Central memory CD4-positive, alpha-beta T cell (primary cell): ENCODE results near the gene TAS2R10.
"Not testable (repeated sequence)": the region's sequence is repeated elsewhere in the genome, so short reads cannot be mapped to it uniquely, and the experiment has no call there.

Experiments used
- DNase-seq: peaks from one replicate; pipeline ENCODE4 v3.0.0; 2022
- total RNA-seq, 3 experiments: gene quantifications; one replicate each; lab custom pipeline; 2026; lab: John Stamatoyannopoulos, UW

Gene TAS2R10
- total RNA-seq = 0.11 to 0.39 (median 0.16) reads per million in 3 experiments

DNA sequence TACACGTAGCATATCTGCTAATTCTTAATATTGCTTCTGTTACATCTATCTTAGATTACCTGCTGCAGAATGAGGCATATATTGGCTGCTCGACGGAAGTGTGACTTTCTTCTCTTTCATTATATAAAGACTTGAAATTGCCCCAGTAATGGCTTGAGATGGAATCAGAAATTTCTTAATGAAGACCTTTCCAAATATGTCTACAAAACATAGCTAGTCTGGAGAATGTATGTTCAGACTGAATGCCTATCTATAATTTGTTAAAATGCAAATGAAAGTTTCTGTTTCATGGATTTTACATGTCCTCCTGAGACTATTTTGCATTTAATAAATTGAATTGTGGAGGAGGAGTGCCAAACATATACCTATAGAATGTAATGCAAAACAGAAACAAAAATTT is at the start of gene TAS2R10:
Gene TAS2R10, minus strand, starts transcription at position 101 of the 400 bp plus-strand sequence. Its CDS starts 89 bp downstream, at position 12.
- no peak for DNase-seq

GRCh38 chr12:10873378-10873777 is 47.2 kb upstream of the TAS2R10 start:
- DNase-seq = no peak

GRCh38 chr12:10867381-10867780 is 41.2 kb upstream of the TAS2R10 start:
- no peak for DNase-seq

DNA sequence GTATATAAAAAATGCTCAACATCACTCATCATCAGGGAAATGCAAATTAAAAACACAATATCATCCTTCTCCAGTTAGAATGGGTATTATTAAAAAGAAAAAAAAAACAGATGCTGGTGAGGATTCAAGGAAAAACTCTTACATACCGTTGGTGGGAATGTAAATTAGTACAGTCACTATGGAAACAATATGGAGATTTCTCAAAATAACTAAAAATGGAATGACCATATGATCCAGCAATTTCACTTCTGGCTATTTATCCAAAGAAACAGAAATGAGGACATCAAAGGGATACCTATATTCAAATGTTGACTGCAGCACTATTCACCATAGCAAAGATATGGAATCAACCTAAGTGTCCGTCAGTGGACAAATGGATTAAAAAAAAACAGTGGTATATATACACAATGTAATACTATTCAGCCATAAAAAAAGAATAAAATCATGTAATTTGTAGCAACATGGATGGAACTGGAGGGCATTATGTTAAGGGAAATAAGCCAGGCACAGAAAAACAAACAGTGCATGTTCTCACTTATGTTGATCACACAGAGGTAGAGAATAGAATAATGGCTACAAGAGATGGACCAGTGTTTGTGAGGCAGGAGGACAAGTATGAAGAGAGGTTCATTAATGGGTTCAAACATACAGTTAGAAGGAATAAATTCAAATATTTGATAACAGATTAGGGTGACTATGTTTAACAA is 37.5 kb upstream of the TAS2R10 start:
- no peak for DNase-seq

GRCh38 chr12:10861366-10861765 is 35.2 kb upstream of the TAS2R10 start:
- no peak for DNase-seq

DNA sequence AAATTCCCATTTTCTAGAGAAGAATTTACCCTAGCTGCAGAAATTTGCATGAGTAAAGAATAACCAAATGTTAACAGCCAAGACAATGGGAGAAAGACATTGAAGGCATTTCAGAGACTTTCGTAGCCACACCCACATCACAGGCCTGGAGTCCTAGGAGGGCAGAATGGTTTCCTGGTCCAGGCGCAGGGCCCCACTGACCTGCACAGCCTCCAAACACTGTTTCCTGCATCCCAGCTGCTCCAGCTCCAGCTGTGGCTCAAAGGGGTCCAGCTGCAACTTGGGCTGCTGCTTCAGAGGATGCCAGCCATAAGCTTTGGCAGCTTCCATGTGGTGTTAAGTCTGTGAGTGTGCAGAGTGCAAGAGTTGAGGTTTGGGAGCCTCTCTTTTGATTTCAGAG is 29.6 kb upstream of the TAS2R10 start:
- no peak for DNase-seq

DNA sequence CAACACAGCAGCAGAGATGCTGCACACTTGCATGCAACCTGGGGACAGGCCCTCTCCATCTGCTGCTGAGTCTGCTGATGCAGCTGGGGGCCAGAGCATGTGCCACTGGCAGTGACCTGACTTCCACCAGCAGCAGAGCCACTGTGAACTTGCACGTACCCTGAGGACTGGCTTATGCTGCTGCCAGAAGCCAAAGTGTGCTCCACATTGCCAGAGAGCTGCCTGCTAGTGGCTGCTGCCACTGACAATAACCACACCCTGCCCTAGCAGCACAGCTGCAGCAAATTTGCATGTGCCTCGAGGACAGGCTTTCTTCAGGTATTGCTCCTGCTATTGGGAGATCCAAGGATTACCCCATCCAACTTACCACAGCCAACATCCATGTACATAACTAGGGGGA is 27.6 kb upstream of the TAS2R10 start:
- no peak for DNase-seq

GRCh38 chr12:10851243-10851858 is 25.2 kb upstream of the TAS2R10 start:
- DNase-seq = no peak

- peak; percentile 44 for DNase-seq
Observed at GRCh38 chr12:10849425-10849878, 23.3 kb upstream of the TAS2R10 start, which contains the start of gene PRR4. TSS of gene PRR4 (minus strand) at chr12:10849475. CDS start at chr12:10849437, 38 bp downstream.

DNA sequence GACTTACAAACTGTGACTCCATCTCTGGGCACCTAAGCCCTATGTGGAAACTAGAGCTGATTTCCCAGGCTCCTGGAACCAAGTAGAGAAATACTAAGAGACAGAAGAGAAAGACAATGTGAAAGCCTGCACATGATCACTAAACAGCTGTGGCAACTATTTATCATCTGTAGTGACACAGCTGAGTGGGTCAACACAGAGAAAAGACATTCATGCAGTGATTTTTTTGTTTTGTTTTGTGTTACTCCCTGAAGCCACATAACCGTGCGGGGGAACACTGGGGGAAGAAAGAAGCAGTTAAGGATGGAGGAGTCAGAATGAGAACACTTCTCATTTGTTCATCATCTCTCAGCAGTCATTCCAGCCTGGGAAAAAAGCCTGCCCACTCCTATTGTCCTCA is 21.6 kb upstream of the TAS2R10 start:
- no peak for DNase-seq

DNA sequence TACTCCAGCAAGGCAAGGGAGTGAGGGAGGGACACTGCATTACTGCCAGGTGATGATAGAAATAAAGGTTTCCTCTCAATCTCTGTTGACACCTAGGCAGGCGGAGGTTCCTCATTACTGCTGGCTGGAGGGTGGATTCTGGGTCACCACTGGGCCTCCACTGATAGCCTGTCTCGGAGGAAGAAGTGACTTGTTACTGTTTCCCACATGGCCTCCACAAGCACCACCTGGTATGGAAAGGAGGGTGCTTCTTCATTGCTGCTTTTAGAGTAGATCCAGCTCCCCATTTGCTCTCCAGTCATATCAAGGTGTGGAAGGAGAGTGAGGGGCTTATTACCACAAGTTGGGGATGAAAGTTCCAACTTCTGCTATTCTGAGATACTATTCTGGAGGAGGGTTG is 16.7 kb upstream of the TAS2R10 start:
- no peak for DNase-seq

- no peak for DNase-seq
Observed at GRCh38 chr12:10838461-10838860, 12.3 kb upstream of the TAS2R10 start.

DNA sequence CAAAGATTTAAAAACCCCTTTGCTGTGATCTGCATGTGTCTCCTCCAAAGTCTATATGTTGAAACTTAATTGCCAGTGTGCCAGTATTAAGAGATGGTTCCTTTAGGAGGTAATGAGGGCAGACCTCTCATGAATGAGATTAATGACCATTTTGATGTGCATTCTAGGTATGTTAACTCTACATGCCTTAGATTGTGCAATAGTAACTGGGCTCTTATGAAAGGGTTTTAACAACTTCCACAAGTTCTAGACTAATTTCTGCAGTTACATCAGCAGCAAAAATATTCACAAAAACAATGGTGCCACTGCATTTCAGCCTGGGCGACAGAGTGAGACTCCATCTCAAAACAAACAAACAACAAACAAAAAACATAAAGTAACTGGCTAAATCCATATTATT is 3.8 kb upstream of the TAS2R10 start:
- no peak for DNase-seq

- no peak for DNase-seq
Observed at GRCh38 chr12:10824957-10825356, 1.2 kb downstream of the TAS2R10 start.

GRCh38 chr12:10811883-10812536 is 14.1 kb downstream of the TAS2R10 start:
- no peak for DNase-seq

- DNase-seq = no peak
Observed at GRCh38 chr12:10810068-10810467, 16.1 kb downstream of the TAS2R10 start, which contains the start of gene TAS2R9. TSS of gene TAS2R9 (minus strand) at chr12:10810168. CDS start at chr12:10810075, 93 bp downstream.

- no peak for DNase-seq
Observed at GRCh38 chr12:10807186-10807585, 19.0 kb downstream of the TAS2R10 start, which contains the start of gene TAS2R8. TSS of gene TAS2R8 (minus strand) at chr12:10807286. CDS start at chr12:10806980, 306 bp downstream.

GRCh38 chr12:10802587-10802986 is 23.6 kb downstream of the TAS2R10 start, which contains the start of gene TAS2R7:
TSS of gene TAS2R7 (minus strand) at chr12:10802627. CDS start at chr12:10802570, 57 bp downstream.
- no peak for DNase-seq

GRCh38 chr12:10801741-10802140 is 24.4 kb downstream of the TAS2R10 start:
- no peak for DNase-seq

DNA sequence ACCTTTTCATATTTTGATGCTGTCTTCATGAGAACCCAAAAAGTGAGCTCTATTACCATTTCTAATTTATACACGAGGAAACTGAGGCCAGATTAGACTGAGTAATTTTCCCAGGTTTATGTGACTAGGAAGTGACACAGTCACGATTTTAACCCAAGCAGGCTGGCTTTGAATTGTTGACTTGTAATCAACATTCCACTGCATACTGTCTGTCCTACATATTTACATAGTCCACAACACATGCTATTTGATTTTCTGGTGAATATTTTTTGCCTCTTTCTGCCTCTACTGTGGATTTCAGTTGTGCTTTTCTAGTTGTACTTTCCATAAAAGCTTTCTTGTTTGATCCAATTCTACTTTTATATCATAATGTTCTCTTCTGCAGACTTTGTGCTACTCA is 31.9 kb downstream of the TAS2R10 start:
- no peak for DNase-seq

DNA sequence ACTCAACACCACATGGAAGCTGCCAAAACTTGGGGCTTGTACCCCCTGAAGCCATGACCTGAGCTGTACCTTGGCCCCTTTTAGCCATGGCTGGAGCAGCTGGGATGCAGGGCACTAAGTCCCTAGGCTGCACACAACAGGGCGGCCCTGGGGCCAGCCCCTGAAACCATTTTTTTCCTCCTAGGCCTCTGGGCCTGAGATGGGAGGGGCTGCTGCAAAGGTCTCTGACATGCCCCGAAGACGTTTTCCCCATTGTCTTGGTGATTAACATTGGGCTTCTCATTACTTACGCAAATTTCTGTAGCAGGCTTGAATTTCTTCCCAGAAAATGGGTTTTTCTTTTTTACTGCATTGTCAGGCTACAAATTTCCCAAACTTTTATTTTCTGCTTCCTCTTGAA is 34.4 kb downstream of the TAS2R10 start:
- not testable (repeated sequence) for DNase-seq

DNA sequence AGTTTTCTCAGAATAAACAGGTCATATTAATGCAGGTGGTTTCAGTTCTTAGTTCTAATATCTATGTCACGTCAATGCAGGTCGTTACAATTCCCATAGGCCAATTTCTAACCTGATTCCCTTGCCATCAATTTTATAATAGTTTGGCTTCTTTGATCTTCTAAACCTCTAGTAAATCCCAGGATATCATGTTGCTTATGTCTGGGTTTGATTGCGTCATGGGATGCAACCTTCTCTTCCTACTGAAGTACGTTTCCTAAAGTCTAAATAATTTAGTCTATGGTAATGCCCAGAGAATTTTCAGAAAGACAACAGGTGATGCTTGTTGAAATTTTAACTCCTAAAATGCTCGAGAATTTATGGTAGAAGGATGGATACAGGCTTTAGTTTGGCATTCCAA is 42.9 kb downstream of the TAS2R10 start:
- DNase-seq = no peak

GRCh38 chr12:10779103-10779502 is 47.1 kb downstream of the TAS2R10 start:
- DNase-seq = no peak
